NCI-H446 (cell line): ENCODE measurements around the gene RFTN1.

Experiments
- DNase-seq, 2 experiments: peaks; one replicate each; lab custom pipeline; 2025; lab: John Stamatoyannopoulos, UW

The RFTN1 gene

GRCh38 chr3:16433701-16434151 lies 79.8 kb downstream of the RFTN1 start:
- no peak for DNase-seq

GRCh38 chr3:16432714-16433113 lies 80.8 kb downstream of the RFTN1 start:
- DNase-seq = no peak

GRCh38 chr3:16430717-16431630 lies 82.5 kb downstream of the RFTN1 start:
- no peak for DNase-seq

GRCh38 chr3:16429086-16429485 lies 84.4 kb downstream of the RFTN1 start:
- no peak for DNase-seq

GRCh38 chr3:16428612-16429011 lies 84.9 kb downstream of the RFTN1 start:
- no peak for DNase-seq

- DNase-seq = no peak
These were observed 86.2 kb downstream of the RFTN1 start for GRCh38 chr3:16427103-16427965.

GRCh38 chr3:16426665-16427064 lies 86.8 kb downstream of the RFTN1 start:
- no peak for DNase-seq

- DNase-seq = no peak
These were observed 87.5 kb downstream of the RFTN1 start for GRCh38 chr3:16426029-16426400.

- no peak for DNase-seq
These were observed 88.0 kb downstream of the RFTN1 start for GRCh38 chr3:16425398-16426028.

- DNase-seq = no peak
These were observed 89.4 kb downstream of the RFTN1 start for GRCh38 chr3:16423947-16424673.

- DNase-seq = no peak
These were observed 90.2 kb downstream of the RFTN1 start for GRCh38 chr3:16423298-16423697.

- DNase-seq = no peak
These were observed 93.8 kb downstream of the RFTN1 start for GRCh38 chr3:16419640-16420241.

GRCh38 chr3:16417945-16418739 lies 95.4 kb downstream of the RFTN1 start:
- DNase-seq = no peak

- DNase-seq = no peak
These were observed 97.5 kb downstream of the RFTN1 start for GRCh38 chr3:16415911-16416476.

- DNase-seq = no peak
These were observed 100.2 kb downstream of the RFTN1 start for GRCh38 chr3:16413321-16413720.

GRCh38 chr3:16412192-16412800 lies 101.2 kb downstream of the RFTN1 start:
- DNase-seq = no peak

GRCh38 chr3:16411441-16411840 lies 102.1 kb downstream of the RFTN1 start:
- no peak for DNase-seq

GRCh38 chr3:16410659-16411058 lies 102.8 kb downstream of the RFTN1 start:
- no peak for DNase-seq

GRCh38 chr3:16409032-16409431 lies 104.5 kb downstream of the RFTN1 start:
- DNase-seq = no peak

GRCh38 chr3:16407366-16407765 lies 106.1 kb downstream of the RFTN1 start:
- no peak for DNase-seq
